C4-2B (cell line): ENCODE data around the gene HS6ST1.

Experiments
- H3K27ac ChIP-seq: fragments of 450-650 bp; 2 replicates; pipeline ENCODE4 v1.5.1; 2017
- CTCF ChIP-seq: fragments of 450-650 bp; conservative IDR thresholded peaks from 2 replicates; pipeline ENCODE4 v1.5.1; 2017; ENCODE audit warnings: mild to moderate bottlenecking
- ZFX ChIP-seq: fragments of 450-650 bp; IDR thresholded peaks from 2 replicates; pipeline ENCODE4 v1.6.1; 2017

The HS6ST1 gene

GRCh38 chr2:128325611-128326181 is 7.0 kb upstream of the HS6ST1 start:
- H3K27ac ChIP-seq: no peak overlapping the region

GRCh38 chr2:128324897-128325410 is 6.3 kb upstream of the HS6ST1 start:
- TF ChIP-seq ZFX (no peak), CTCF (no peak)
- H3K27ac ChIP-seq: no peak overlapping the region

More at GRCh38 chr2:128325611-128326181, 7.0 kb upstream of the HS6ST1 start:
- no peak for TF ChIP-seq ZFX
- no peak for TF ChIP-seq CTCF

- no peak for TF ChIP-seq ZFX
- TF ChIP-seq CTCF: no peak
- no peak overlapping the region for H3K27ac ChIP-seq
Observed at GRCh38 chr2:128324008-128324896, 5.6 kb upstream of the HS6ST1 start.

GRCh38 chr2:128323555-128323931 is 4.9 kb upstream of the HS6ST1 start:
- no peak for TF ChIP-seq CTCF
- TF ChIP-seq ZFX: no peak
- no peak overlapping the region for H3K27ac ChIP-seq

GRCh38 chr2:128322715-128323554 is 4.3 kb upstream of the HS6ST1 start:
- peak overlapping the region; percentile 82 for H3K27ac ChIP-seq
- TF ChIP-seq CTCF (no peak), ZFX (no peak)

- H3K27ac ChIP-seq: peak overlapping the region; percentile 82
- TF ChIP-seq CTCF: peak; percentile 95
- TF ChIP-seq ZFX: peak; percentile 35; the same call in 1 of the 2 replicates
Observed at GRCh38 chr2:128321784-128322714, 3.4 kb upstream of the HS6ST1 start.
